GM10847 (cell line): ENCODE results near the gene DCAF7.

ENCODE experiments used
- POLR2A ChIP-seq: IDR thresholded peaks from 2 replicates; pipeline ENCODE4 v1.6.1; 2011; ENCODE audit not compliant: insufficient read length; ENCODE audit errors: extremely low read depth

Gene DCAF7

DNA sequence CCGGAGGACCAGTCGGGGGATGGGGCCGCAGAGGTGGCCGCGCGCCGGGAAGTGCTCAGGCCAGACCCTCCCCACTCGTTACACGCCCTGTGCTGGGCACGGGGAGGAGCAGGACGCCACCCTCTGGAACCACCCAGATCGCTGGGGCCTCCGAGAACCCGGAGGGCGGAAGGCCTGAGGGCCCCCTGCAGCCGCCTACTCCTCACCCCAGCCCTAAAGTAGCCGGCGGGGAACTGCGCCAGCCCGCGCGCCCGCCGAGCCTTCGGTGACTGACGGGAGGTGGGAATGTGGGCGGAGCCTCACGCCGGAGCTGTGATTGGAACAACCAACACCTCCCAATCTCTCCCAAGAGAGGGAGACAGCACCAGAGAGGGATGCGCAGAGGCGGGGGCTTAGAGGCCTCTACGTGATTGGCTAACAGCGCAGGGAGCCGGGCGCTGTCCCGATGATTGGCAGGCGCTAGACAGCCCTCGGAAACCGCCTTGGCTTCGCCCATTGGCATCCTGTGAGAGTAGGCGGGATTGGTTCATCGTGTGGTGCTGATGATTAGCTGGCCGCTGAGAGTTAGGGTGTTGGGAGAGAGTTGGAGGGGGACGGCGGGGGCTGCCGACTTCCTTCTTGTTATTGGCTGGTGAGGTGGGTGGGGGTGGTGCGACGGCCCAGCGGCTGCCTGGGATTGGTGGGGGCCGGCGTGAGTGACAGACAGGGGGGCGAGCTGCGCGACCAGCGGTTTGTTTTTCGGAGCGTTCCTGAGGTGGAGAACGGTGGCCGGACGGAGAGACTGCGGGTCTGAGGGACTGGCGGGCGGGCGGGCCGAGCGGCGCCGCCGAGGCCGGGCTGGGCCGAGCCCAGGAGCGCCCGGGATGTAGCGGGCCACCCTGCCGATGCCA lies 71.7 kb downstream of the DCAF7 start, which contains the start of gene MAP3K3:
MAP3K3 (plus strand) TSS at position 734 of the 890 bp plus-strand sequence. CDS start 343 bp downstream, outside the sequence.
- TF ChIP-seq POLR2A, result peak; percentile 94

DNA sequence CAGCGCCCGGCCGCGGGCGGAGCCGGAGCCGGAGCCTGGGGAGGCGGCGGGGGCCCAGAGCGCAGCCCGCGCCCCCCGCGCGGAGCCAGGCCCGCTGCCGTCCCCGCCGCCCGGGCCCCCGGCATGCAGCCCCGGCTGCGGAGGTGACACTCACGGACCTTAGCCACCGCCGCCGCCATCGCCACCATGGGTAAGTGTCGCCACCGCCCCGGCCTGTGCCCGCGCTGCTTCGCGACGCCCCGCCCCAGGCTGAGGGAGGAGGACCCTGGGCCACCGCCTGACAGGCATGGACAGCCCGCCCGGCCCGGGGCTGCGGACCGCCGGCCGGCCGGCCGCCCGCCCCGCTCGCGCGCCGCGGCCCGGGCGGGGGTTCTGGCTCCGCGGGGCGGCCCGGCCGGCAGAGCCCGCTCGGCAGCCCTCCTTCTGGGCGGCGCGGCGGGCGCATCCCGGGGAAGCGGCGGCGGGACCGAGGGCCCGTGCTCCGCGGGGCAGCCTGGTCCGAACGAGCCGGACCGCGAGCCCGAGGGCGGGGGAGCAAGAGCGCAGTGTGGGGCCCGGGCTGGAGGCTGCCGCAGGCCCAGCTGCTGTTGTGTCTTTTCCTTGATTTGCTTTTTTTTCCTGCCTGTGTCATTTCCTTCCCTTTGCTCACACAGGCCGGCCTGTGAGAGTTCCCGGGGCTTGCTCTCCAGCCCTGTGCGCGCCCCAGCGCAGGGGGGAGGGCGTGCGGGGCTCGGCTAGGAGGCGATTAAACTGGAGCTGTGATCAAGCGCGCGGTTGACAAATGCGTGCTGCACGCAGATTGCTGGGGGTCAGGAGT lies 72.5 kb downstream of the DCAF7 start:
- TF ChIP-seq POLR2A, result no peak

DNA sequence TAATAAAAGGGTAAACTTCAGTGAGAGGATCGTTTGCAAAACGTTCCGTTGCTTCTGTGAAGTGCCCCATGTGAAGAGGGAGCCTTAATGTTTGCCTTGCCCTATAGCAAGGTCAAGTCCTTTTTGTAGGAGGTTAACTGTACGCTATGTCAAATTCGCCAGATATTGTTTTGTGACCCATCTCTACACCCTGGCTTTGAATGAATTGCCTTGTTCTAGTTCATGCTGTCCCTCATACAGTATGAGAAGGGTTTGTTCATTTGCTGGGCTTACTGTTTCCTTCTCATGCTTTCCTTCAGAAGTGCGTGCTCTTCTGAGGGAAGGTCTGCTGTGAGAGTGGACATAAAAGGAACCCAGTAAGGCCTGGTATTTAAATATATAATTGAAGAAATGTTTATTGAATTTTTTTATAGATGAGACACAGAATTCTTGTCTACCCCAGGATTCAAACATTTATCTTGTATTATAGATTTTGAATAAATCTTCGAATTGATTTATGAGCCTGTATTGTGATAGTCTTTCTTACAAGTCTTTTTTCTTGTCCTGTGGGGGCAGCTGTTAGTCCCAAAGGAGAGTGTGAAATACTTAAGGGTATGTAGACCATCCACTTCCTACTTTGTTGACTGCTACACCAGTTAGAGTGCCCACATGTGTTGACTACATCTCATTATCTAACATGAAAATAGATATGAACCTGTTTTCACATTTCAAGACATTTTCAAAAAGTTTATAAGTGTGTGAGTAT lies 73.7 kb downstream of the DCAF7 start:
- TF ChIP-seq POLR2A, result no peak

DNA sequence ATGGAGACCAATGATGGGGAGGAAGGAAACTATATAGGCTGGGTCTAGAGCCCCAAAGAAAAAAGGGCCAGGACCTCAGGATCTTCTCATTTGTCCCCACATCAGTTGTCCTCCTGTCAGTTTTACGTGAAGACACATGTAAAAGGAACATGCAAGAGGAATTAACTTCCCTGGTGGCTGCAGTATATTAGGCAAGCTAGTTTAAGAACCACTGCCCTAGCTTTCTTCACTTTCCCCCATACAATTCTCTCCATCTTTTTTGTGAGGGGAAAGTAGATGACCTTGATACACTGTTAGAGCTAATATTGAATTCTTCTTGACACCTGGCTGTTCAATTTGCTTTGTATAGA lies 74.2 kb downstream of the DCAF7 start:
- TF ChIP-seq POLR2A, result no peak

DNA sequence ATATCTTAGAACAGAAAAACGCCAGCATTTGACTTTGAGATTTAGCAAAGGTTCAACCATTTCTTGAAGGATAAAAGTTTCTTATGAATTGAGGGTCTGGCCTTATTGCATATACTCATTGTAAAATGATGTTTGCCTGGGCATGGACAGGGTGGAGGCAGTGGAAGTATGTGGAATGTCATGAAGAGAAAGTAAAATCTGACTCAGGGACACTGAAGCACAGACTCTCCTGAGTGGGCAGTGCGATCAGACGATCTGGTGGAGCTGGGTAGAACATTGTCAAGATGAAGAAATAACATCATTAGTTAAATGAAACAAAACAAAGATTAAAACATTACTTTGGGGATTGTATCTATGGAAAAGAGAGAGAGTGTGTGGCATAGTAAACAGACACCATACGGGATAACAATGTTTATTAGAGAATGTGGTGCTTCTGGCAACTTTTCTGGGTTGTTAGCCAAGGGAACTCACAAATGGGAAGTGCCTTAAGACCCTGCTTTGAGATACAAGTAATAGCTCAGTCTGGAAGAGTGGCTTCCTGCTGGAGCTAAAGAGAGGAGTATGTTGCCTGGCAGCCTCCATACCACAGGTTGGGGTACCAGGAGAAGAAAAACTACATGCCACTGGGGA lies 76.4 kb downstream of the DCAF7 start:
- TF ChIP-seq POLR2A, result no peak

DNA sequence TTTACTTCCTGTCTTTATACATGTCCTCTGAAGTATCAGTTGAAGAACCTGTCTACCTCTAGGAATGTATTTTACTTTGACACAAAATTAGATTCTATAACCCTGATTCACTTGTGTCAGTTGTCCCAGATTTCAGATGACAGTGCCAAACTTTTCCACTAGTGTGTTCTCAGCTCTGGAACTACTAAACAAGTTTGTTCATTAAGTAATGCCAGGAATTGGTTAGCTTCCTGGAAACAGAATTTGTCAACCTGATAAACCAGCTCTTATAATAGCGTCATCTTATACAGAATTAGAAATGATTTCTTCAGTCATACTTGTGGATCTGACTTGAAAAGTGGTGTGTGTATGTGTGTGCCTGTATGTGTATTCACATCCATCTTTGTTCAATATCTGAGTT lies 79.3 kb downstream of the DCAF7 start:
- no peak for TF ChIP-seq POLR2A

DNA sequence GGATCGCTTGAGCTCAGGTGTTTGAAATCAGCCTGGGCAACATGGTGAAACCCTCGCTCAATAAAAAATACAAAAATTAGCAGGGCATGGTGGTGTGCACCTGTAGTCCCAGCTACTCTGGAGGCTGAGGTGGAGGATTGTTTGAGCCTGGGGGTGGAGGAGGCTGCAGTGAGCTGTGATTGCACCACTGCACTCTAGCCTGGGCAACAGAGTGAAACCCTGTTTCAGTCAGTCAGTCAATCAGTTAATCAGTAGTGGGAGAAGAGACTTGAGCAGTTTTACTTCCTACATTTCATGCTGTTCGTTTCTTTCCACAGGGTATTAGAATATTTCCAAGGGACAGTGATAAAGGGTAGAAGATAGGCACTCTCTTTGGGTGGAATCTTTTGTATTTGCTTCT lies 80.8 kb downstream of the DCAF7 start:
- TF ChIP-seq POLR2A, result no peak

DNA sequence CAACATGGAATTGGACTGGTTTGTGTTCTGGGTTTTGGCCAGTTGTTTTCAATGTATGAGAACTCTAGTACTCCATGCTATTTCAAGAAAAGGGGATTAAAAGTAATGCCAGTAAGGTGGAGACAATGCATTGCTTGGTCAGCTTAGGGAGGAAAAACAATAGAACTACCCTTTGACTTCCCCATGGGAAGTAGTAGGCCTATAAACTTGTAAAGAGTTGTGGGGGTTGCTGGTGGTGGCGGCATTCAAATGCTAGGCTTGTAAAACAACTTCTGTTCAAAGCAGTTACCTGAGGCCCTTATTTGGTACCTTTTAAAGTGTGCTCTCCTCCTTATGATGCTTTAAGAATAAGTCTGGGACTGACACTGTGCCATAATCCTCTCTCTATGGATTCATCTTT lies 81.3 kb downstream of the DCAF7 start:
- no peak for TF ChIP-seq POLR2A

DNA sequence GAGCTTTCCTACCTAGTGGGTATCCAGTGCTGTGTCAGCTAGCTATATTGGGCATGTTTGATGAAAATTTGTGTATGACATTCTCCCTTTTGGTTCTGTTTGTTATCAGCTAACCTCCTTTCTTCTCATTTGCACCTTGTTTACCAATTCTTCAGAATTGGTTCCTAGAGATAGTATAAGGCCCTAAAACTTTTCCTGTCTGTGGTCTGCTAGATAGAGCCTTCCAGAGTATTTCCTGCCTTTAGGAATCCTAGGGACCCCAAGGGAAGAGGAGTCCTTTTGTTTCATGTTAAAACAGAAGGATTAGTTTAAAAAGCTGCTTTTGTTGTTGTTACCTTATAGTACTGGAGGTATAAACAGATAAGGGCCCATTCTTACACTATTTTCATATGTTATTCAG lies 83.5 kb downstream of the DCAF7 start:
- TF ChIP-seq POLR2A, result no peak

DNA sequence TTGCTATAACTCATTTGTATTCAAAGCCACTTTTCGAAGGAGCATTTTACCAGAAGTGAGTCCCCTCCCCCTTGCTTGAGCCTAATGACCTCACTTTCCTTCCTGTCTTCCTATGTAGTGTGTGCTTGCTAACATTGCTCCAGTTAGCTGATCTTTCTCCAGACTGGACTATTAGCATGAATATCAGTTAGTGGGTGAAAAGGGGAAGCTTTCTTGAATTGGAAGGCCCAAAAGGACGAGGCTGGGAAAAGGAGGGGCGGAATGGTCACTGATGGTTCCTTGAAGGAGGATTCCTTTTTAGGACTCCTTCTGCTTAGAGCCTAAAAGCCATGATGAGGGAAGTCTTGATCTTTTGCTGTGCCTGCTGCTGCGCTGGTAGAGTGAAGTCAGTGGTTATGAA lies 83.9 kb downstream of the DCAF7 start:
- TF ChIP-seq POLR2A, result no peak

DNA sequence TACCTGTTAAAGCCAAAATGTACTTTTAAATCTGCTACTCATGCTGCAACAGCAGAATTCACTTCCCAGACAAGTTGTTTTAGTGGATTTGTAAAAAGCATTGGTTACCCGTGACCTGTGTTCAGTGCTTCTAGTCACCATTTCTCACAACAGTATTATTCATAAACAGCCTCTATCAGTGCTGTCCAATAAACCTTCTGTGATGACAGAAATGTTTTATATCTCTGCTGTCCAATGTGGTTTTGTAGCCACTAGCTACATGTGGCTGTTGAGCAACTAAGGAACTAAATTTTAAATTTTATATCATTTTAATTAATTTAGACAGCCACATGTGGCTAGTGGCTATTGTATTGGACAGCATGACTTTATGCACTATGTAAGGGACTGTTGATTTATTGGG lies 84.5 kb downstream of the DCAF7 start:
- TF ChIP-seq POLR2A, result no peak

DNA sequence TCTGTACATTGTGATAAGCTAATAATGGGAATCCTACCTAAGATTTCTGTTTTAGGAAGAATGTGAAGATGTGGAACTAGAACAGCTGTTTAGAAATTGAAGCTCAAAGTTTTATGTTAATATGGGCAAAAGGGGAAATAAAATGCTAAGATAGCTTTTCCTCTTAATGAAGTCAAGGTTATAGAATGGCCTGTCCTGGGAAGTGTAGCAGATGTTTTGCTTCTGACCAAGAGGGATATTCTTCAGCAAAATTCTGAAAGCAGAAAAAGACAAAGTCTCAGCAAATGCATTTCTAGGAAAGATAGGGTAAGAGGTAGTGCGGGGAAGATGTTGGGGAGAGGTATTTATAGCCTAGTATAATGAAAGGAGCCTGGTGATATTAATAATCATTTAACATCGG lies 85.0 kb downstream of the DCAF7 start:
- TF ChIP-seq POLR2A, result no peak

DNA sequence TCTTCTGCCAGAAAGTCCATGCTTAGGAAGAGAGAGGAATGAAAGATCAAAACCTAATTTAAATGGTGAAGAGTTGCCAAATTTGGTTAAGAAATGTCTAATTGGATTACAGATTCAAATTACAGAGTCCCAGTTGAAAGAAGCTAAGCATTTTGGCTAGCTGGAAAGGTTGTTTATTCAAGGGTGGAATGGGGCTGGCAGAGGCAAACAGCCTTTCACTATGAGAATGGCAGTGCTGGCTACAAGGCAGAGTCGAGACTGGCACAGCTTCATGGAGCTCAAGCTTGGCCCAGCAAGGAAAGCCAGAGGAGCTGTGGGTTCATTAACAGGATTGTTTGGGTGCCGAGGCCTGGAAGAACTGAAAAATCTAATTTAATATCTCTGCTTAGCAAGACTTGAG lies 85.5 kb downstream of the DCAF7 start:
- TF ChIP-seq POLR2A, result no peak

DNA sequence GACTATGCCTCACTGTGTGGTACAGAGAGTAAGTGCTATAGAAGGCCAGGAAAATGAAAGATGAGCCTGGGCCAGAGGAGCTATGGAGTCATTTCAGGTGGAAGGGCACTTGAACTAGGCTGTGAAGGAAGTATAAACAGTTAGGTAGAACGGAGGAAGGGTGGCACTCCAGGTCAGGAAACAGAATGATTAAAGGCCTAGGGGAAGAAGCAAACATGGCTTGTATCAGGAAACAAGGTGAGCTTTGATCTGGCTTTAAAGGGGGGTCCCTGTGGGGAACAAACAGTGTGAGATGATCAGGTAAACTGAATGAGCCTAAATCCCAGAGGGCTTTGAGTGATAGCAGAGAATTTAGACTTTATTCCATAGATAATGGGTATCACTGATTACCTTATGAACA lies 88.8 kb downstream of the DCAF7 start:
- no peak for TF ChIP-seq POLR2A

DNA sequence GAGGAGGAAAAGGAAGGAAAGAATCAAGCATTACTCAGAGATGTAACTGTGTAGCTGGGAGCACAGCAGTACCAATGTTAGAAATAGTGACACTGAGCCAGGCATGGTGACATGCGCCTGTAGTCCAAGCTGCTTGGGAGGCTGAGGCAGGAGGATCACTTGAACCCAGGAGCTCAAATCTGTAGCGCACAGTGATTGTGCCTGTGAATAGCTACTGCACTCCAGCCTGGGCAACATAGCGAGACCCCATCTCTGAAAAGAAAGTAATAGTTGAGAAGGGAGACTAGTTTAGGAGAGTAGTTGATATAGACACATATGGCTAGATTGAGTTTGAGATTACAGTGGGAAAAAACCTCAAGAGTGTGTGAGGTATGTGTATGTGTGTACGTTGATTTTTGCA lies 89.8 kb downstream of the DCAF7 start:
- TF ChIP-seq POLR2A, result no peak
